Spleen (tissue), 11 donors: ENCODE data around the gene HMSD. TPM values are rescaled to one million over a fixed set of nuclear protein-coding genes. Genes with fewer than 3 reads are reported as not detected.

Source experiments
- DNase-seq: peaks from one replicate; pipeline ENCODE4 v3.0.0-alpha.2; 2020
- H3K27ac ChIP-seq, 8 donors: fragments of 200-600 bp; sonication (generic) in 7 of 8; 1 replicate in 4 of 8; 2 replicates in 4 of 8; pipeline versions ENCODE4 v1.5.0 to v1.8.0; 2016 to 2021; ENCODE audit warnings: inconsistent platforms in 4 of 8, mild to moderate bottlenecking in 4 of 8, moderate library complexity in 1 of 8
- H3K27me3 ChIP-seq, 7 donors: fragments of 200-600 bp; sonication (generic) in 6 of 7; replicated peaks in 1 of 7; 1 replicate in 4 of 7; 2 replicates in 3 of 7; pipeline versions ENCODE4 v1.5.0 to v1.8.0; 2016 to 2021; ENCODE audit warnings: inconsistent platforms in 3 of 7, mild to moderate bottlenecking in 1 of 7
- H3K36me3 ChIP-seq, 6 donors: fragments of 200-600 bp; sonication (generic) in 5 of 6; 1 replicate in 4 of 6; 2 replicates in 2 of 6; pipeline versions ENCODE4 v1.5.0 to v1.8.0; 2016 to 2021; ENCODE audit warnings: inconsistent platforms in 2 of 6
- H3K4me1 ChIP-seq, 6 donors: fragments of 200-600 bp; sonication (generic) in 5 of 6; 1 replicate in 3 of 6; 2 replicates in 3 of 6; pipeline versions ENCODE4 v1.5.0 to v1.8.0; 2016 to 2021; ENCODE audit warnings: inconsistent platforms in 3 of 6
- H3K4me3 ChIP-seq, 8 donors: fragments of 200-600 bp; sonication (generic) in 7 of 8; 1 replicate in 4 of 8; 2 replicates in 4 of 8; pipeline versions ENCODE4 v1.5.0 to v1.8.0; 2016 to 2021; ENCODE audit warnings: inconsistent platforms in 4 of 8, mild to moderate bottlenecking in 4 of 8, moderate library complexity in 2 of 8
- H3K9me3 ChIP-seq, 8 donors: fragments of 200-600 bp; sonication (generic) in 7 of 8; 1 replicate in 4 of 8; 2 replicates in 4 of 8; pipeline versions ENCODE4 v1.5.0 to v1.8.0; 2016 to 2021; ENCODE audit warnings: inconsistent platforms in 4 of 8
- POLR2A ChIP-seq, 3 donors: fragments of 450-650 bp; IDR thresholded peaks; one replicate each; pipeline ENCODE4 v1.5.1; 2017; ENCODE audit warnings: antibody characterized with exemption in 3 of 3, mild to moderate bottlenecking in 1 of 3
- POLR2AphosphoS5 ChIP-seq, 3 donors: sonication (generic); formaldehyde crosslinking; IDR thresholded peaks; one replicate each; pipeline ENCODE4 v1.5.1; 2017; ENCODE audit warnings: antibody characterized with exemption in 3 of 3
- WGBS, 5 donors: extraction: QIAGEN DNeasy Blood & Tissue Kit in 3 of 5; methylation state at CpG; one replicate each; pipeline versions ENCODE4 v1.1.5 to v1.1.7; 2013 to 2018; 5-methylcytosine and 5-hydroxymethylcytosine counted together
- intact Hi-C: fragments of 100-400 bp; cut with DNase I; formaldehyde crosslinking; loops from one replicate; pipeline ENCODE4 v1.15.0; 2023; ENCODE audit warnings: low total_unique reads
- polyA plus RNA-seq, 3 donors: library from polyadenylated mRNA; stranded (reverse); fragments of 200-250 nt; gene quantifications; one replicate each; pipeline ENCODE4 v1.2.1, GENCODE V29; 2013
- total RNA-seq, 7 donors: library from RNA; depleted of rRNA in 3 of 7; stranded (reverse); fragments of >200 nt in 3 of 7; fragmentation: NEBNext Ultra II Directional in 4 of 7; extraction: Animal tissue kit (Norgen Biotek cat#: 25700) in 4 of 7; gene quantifications; one replicate each; pipeline versions ENCODE4 v1.1.0 to v1.2.1, GENCODE V29; 2016 to 2021
- TF ChIP-seq, protein P1 (sequence below), 11 experiments: fragments of 200-600 bp in 7 of 11; fragments of 450-650 bp in 4 of 11; sonication (generic) in 4 of 11; IDR thresholded peaks in 8 of 11; conservative IDR thresholded peaks in 3 of 11; 1 replicate in 7 of 11; 2 replicates in 4 of 11; pipeline versions ENCODE4 v1.4.0 to v1.8.0; 2016 to 2021; ENCODE audit warnings: antibody characterized with exemption in 11 of 11, inconsistent platforms in 4 of 11, mild to moderate bottlenecking in 1 of 11
- donor health status: healthy with polysubstance abuse.
- donor health status: DM: no; HTN: no; CAD: no; lungs with moderate emphysema.
- donor health status: DM: no; HTN: no; CAD: no.
- donor health status: Bipolar disorder and iron deficiency.
- donor health status: healthy.
- donor health status: DM: no; HTN: no; CAD: no.
- donor health status: DM: yes; HTN: yes; CAD: no.

HMSD gene
- total and polyA plus RNA-seq, 10 donors: 0.23 to 2.2 (median 0.62) TPM; not detected in 3

DNA sequence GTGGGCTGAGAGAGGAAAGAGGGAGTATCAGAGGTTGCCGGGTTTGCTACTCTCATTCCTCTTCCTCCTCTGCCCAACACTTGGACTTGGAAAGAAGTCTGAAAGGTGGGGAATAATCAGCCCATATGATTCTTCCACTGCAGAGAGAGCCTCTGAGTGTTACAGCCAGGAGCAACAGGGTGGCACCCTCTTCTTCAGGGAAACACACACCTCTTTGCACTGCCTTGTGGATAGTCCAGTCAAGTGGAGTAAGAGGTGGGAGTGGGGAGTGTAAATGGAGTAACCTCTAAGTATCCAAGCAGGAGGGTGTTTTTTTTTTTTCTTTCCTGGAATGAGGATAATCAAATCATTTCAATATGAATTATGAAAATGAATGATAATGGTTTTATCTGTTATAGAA is 11.8 kb downstream of the HMSD start:
- 65 to 92% (median 79%) methylated on average over 1 of the region's 1 CpG for WGBS, 5 donors
- H3K4me1 ChIP-seq: peaks cover 0 to 6% (median 0%) of the 10 kb centered on the region in 6 donors
- H3K27ac ChIP-seq: no peak overlapping the region
- TF ChIP-seq POLR2A (IDR thresholded peaks at IDR 0.05): no peak
- TF ChIP-seq, protein P1, sequence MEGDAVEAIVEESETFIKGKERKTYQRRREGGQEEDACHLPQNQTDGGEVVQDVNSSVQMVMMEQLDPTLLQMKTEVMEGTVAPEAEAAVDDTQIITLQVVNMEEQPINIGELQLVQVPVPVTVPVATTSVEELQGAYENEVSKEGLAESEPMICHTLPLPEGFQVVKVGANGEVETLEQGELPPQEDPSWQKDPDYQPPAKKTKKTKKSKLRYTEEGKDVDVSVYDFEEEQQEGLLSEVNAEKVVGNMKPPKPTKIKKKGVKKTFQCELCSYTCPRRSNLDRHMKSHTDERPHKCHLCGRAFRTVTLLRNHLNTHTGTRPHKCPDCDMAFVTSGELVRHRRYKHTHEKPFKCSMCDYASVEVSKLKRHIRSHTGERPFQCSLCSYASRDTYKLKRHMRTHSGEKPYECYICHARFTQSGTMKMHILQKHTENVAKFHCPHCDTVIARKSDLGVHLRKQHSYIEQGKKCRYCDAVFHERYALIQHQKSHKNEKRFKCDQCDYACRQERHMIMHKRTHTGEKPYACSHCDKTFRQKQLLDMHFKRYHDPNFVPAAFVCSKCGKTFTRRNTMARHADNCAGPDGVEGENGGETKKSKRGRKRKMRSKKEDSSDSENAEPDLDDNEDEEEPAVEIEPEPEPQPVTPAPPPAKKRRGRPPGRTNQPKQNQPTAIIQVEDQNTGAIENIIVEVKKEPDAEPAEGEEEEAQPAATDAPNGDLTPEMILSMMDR (IDR thresholded peaks at IDR 0.05 in 8 of 11, conservative IDR thresholded peaks at IDR 0.05 in 3 of 11): no peak
- no peak for TF ChIP-seq POLR2AphosphoS5 (IDR thresholded peaks at IDR 0.05)
- DNase-seq: no peak
- intact Hi-C loops: no loop called here
- H3K4me3 ChIP-seq: no peak overlapping the region
- H3K9me3 ChIP-seq: no peaks in the 10 kb centered on the region
- peaks cover 0 to 1% (median 0%) of the 10 kb centered on the region in 7 donors for H3K27me3 ChIP-seq
- H3K36me3 ChIP-seq: no peaks in the 10 kb centered on the region

DNA sequence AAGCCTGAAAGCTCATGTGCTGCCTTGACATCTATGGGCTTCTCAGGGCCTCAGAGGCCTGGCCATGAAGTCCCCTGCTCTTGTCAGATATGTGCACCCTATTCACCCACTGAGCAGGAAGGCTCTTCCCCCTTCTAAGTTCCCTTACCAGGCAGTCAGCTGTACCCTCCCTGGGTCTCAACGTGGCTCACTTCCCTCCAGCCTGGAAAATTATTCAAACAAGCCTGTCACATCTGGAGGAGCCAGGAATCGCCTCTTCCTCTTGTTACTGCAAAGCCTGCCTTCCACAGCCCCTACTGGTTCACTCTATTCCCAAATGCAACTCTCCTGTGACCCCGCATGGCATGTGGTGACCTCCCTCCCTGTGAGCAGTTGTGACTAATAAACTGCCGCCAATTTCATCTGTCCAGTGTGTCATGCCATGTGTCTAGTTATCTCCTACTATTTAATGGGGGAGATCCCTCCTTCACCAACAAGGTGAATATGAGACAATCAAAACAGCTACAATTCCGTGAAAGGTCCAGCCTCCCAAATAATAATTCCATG is 12.4 kb downstream of the HMSD start:
- no peak for TF ChIP-seq POLR2AphosphoS5 (IDR thresholded peaks at IDR 0.05)
- TF ChIP-seq, protein P1 (IDR thresholded peaks at IDR 0.05 in 8 of 11, conservative IDR thresholded peaks at IDR 0.05 in 3 of 11): no peak
- Histone ChIP-seq H3K27me3 (no peaks in the 10 kb centered on the region), H3K27ac (no peak overlapping the region), H3K4me1 (peaks cover 0 to 6% (median 0%) of the 10 kb centered on the region in 6 donors), H3K36me3 (no peaks in the 10 kb centered on the region), H3K4me3 (no peak overlapping the region), H3K9me3 (no peaks in the 10 kb centered on the region)
- no peak for DNase-seq
- intact Hi-C loops: no loop called here
- 64 to 77% (median 68%) methylated on average over 5 of the region's 5 CpGs for WGBS, 5 donors

DNA sequence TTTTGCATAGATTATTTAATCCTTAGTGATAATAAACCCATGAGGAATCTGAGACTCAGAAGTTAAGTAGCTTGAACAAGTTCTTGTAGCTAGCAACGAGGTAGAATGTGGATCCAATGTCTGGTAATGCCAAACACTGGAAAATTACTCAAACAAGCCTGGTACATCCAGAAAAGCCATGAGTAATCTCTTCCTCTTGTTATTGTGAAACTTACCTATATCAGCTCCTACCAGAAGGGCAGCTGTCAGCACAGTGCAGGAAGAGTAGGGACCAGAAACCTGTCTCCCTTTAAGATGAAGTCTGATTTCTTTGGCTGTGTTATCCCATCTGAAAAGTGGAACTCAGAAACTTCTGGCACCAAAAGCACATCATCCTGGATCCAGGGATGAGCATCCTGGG is 13.0 kb downstream of the HMSD start:
- no peak for TF ChIP-seq POLR2A (IDR thresholded peaks at IDR 0.05)
- TF ChIP-seq, protein P1 (IDR thresholded peaks at IDR 0.05 in 8 of 11, conservative IDR thresholded peaks at IDR 0.05 in 3 of 11): no peak
- TF ChIP-seq POLR2AphosphoS5 (IDR thresholded peaks at IDR 0.05): no peak
- Histone ChIP-seq H3K36me3 (no peaks in the 10 kb centered on the region), H3K27ac (no peak overlapping the region), H3K4me3 (no peak overlapping the region), H3K4me1 (peaks cover 0 to 6% (median 0%) of the 10 kb centered on the region in 6 donors), H3K9me3 (no peaks in the 10 kb centered on the region), H3K27me3 (no peaks in the 10 kb centered on the region)
- WGBS, 5 donors: 18 to 51% (median 28%) methylated on average over 1 of the region's 1 CpG
- intact Hi-C loops: no loop called here
- DNase-seq: no peak

DNA sequence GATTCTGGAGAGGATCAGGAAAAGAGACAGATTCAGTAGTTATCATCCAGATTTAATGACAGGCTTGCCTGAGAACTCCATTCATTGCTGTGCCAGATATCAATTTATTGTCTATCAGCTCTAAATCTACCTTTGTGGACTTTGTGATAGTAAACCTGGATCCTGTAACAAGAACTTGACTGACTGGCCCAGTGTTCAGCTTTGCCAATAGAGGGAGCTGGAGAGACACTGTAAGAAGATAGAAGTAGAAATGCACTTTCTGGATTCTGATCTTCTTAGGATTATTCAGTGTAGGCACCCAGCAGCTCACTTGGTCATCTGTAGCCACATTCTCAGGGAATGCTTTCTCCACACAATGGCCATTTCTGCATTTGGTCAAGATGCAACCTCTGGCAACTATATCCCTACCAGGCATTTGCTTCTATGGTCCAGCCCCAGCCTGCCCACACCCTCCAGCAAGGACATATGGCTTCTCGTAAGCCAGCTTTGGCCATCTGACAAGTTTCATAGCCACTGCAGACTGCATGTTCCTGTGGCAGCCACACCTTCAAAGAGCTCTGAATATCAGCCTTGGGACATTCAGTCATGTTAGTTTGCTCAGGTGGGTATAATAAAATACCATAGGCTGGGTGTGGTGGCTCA is 14.6 kb downstream of the HMSD start:
- no peak overlapping the region for H3K27ac ChIP-seq
- intact Hi-C loops: no loop called here
- WGBS, 5 donors: 40 to 90% (median 76%) methylated on average over 1 of the region's 1 CpG
- no peaks in the 10 kb centered on the region for H3K27me3 ChIP-seq
- peaks cover 0 to 10% (median 0%) of the 10 kb centered on the region in 6 donors for H3K4me1 ChIP-seq
- no peaks in the 10 kb centered on the region for H3K36me3 ChIP-seq
- H3K9me3 ChIP-seq: no peaks in the 10 kb centered on the region
- no peak overlapping the region for H3K4me3 ChIP-seq
- no peak for TF ChIP-seq POLR2AphosphoS5 (IDR thresholded peaks at IDR 0.05)
- no peak for TF ChIP-seq POLR2A (IDR thresholded peaks at IDR 0.05)
- TF ChIP-seq, protein P1 (IDR thresholded peaks at IDR 0.05 in 8 of 11, conservative IDR thresholded peaks at IDR 0.05 in 3 of 11): peak; percentile 25 to 80 (median 71)
- no peak for DNase-seq
